ENCODE results near the gene DDX23.

- TF ChIP-seq GATA2 (IDR thresholded peaks at IDR 0.05; ENCODE audit: low read depth, low read length) = no peak
- no peak for TF ChIP-seq GATA3 (IDR thresholded peaks at IDR 0.05; ENCODE audit: low read depth, low read length)
These were observed 16.5 kb upstream of the DDX23 start for GRCh38 chr12:48868451-48868850.

Measured in SH-SY5Y (cell line).